Spinal cord (tissue), 10 donors: ENCODE measurements around the gene DCST1. TPM values are rescaled to one million over a fixed set of nuclear protein-coding genes. Genes with fewer than 3 reads are reported as not detected.

ENCODE experiments used
- DNase-seq, 6 donors: peaks; one replicate each; pipeline versions ENCODE4 v3.0.0 to v3.0.0-alpha.2; 2013 to 2015; ENCODE audit warnings: low spot score in 6 of 6, low read depth in 4 of 6
- H3K27ac ChIP-seq: one replicate; pipeline ENCODE4 v1.5.1; 2013; ENCODE audit warnings: low read depth, low read length, control low read depth
- H3K27me3 ChIP-seq: one replicate; pipeline ENCODE4 v1.6.1; 2013; ENCODE audit warnings: low read length; ENCODE audit not compliant: control insufficient read depth, insufficient read depth
- H3K36me3 ChIP-seq: one replicate; pipeline ENCODE4 v1.6.1; 2013; ENCODE audit warnings: low read length; ENCODE audit not compliant: control insufficient read depth, insufficient read depth
- H3K4me1 ChIP-seq: one replicate; pipeline ENCODE4 v1.6.1; 2013; ENCODE audit warnings: low read length; ENCODE audit not compliant: control insufficient read depth, insufficient read depth
- H3K4me3 ChIP-seq: one replicate; pipeline ENCODE4 v1.5.1; 2013; ENCODE audit warnings: low read depth, low read length, control low read depth
- H3K9me3 ChIP-seq: one replicate; pipeline ENCODE4 v1.6.1; 2013; ENCODE audit warnings: low read length; ENCODE audit not compliant: control insufficient read depth, insufficient read depth
- WGBS: methylation state at CpG from one replicate; pipeline ENCODE4 v1.1.5; 2013; ENCODE audit warnings: missing lambda C conversion rate; ENCODE audit not compliant: insufficient coverage; 5-methylcytosine and 5-hydroxymethylcytosine counted together
- polyA plus RNA-seq, 2 donors: library from polyadenylated mRNA; unstranded; fragments of 120-200 nt; gene quantifications; one replicate each; pipeline ENCODE4 v1.2.1, GENCODE V29; 2013; ENCODE audit not compliant: insufficient read length in 2 of 2
- total RNA-seq, 2 donors: library from RNA; depleted of rRNA in 1 of 2; stranded (reverse); fragments of 120-200 nt in 1 of 2; fragments of >200 nt in 1 of 2; gene quantifications; one replicate each; pipeline versions ENCODE4 v1.2.3 to v1.2.4, GENCODE V29; 2013 to 2014
- donor health status: healthy.

DCST1 gene
- total and polyA plus RNA-seq, 4 donors: 0.11 to 0.33 TPM; not detected in 2

- Histone ChIP-seq H3K36me3 (peaks cover 38% of the 10 kb centered on the region), H3K4me3 (peak overlapping the region; percentile 92), H3K27ac (no peak overlapping the region), H3K27me3 (peaks cover 11% of the 10 kb centered on the region), H3K9me3 (no peaks in the 10 kb centered on the region), H3K4me1 (peaks cover 36% of the 10 kb centered on the region)
- DNase-seq: peak in 2 of 6 donors; percentile 54 to 59
- 5% methylated on average over 41 of the region's 46 CpGs for WGBS
Observed at GRCh38 chr1:155062702-155063411, 29.2 kb downstream of the DCST1 start.

GRCh38 chr1:155063550-155064110 lies 30.0 kb downstream of the DCST1 start, which contains the start of gene EFNA4:
EFNA4 (plus strand) TSS chr1:155063740; CDS start chr1:155063824, 84 bp downstream.
- Histone ChIP-seq H3K4me3 (peak within 1 kb of the TSS; percentile 92), H3K27ac (peak within 1 kb of the TSS; percentile 94), H3K9me3 (no peaks in the 10 kb centered on the region), H3K27me3 (peaks cover 11% of the 10 kb centered on the region), H3K4me1 (peaks cover 36% of the 10 kb centered on the region), H3K36me3 (peaks cover 30% of the 10 kb centered on the region)
- WGBS: 0% methylated on average over 47 of the region's 57 CpGs
- DNase-seq: peak in 2 of 6 donors; percentile 93 to 94

GRCh38 chr1:155064111-155064831 lies 30.6 kb downstream of the DCST1 start:
- 0% methylated on average over 11 of the region's 14 CpGs for WGBS
- no peaks in the 10 kb centered on the region for H3K9me3 ChIP-seq
- H3K36me3 ChIP-seq: peaks cover 26% of the 10 kb centered on the region
- H3K4me3 ChIP-seq: peak overlapping the region; percentile 92
- H3K27ac ChIP-seq: no peak overlapping the region
- H3K27me3 ChIP-seq: peaks cover 11% of the 10 kb centered on the region
- peaks cover 39% of the 10 kb centered on the region for H3K4me1 ChIP-seq
- DNase-seq: peak in 1 of 6 donors; percentile 52

- Histone ChIP-seq H3K27me3 (peaks cover 11% of the 10 kb centered on the region), H3K4me3 (no peak overlapping the region), H3K4me1 (peaks cover 45% of the 10 kb centered on the region), H3K36me3 (peaks cover 24% of the 10 kb centered on the region), H3K9me3 (no peaks in the 10 kb centered on the region), H3K27ac (no peak overlapping the region)
- 83% methylated on average over 2 of the region's 5 CpGs for WGBS
- DNase-seq: no peak
Observed at GRCh38 chr1:155064832-155065429, 31.3 kb downstream of the DCST1 start.

- Histone ChIP-seq H3K4me1 (peaks cover 56% of the 10 kb centered on the region), H3K9me3 (no peaks in the 10 kb centered on the region), H3K27me3 (peaks cover 11% of the 10 kb centered on the region), H3K4me3 (no peak overlapping the region), H3K27ac (no peak overlapping the region), H3K36me3 (peaks cover 8% of the 10 kb centered on the region)
- no peak for DNase-seq
- 93% methylated on average over 7 of the region's 8 CpGs for WGBS
Observed at GRCh38 chr1:155066777-155067176, 33.2 kb downstream of the DCST1 start.

GRCh38 chr1:155068599-155068998 lies 35.0 kb downstream of the DCST1 start:
- DNase-seq: no peak
- Histone ChIP-seq H3K36me3 (peaks cover 4% of the 10 kb centered on the region), H3K4me1 (peaks cover 40% of the 10 kb centered on the region), H3K4me3 (no peak overlapping the region), H3K9me3 (no peaks in the 10 kb centered on the region), H3K27ac (no peak overlapping the region), H3K27me3 (no peaks in the 10 kb centered on the region)
- 100% methylated on average over 1 of the region's 3 CpGs for WGBS

GRCh38 chr1:155069551-155070157 lies 36.0 kb downstream of the DCST1 start:
- no peaks in the 10 kb centered on the region for H3K27me3 ChIP-seq
- peaks cover 34% of the 10 kb centered on the region for H3K4me1 ChIP-seq
- H3K27ac ChIP-seq: peak overlapping the region; percentile 33
- DNase-seq: peak in 1 of 6 donors; percentile 48
- no CpG with 5 or more reads among the region's 7 CpGs for WGBS
- no peaks in the 10 kb centered on the region for H3K9me3 ChIP-seq
- peak overlapping the region; percentile 9 for H3K4me3 ChIP-seq
- peaks cover 4% of the 10 kb centered on the region for H3K36me3 ChIP-seq

GRCh38 chr1:155070158-155070621 lies 36.6 kb downstream of the DCST1 start:
- Histone ChIP-seq H3K36me3 (peaks cover 4% of the 10 kb centered on the region), H3K27me3 (no peaks in the 10 kb centered on the region), H3K4me3 (peak overlapping the region; percentile 43), H3K27ac (peak overlapping the region; percentile 73), H3K9me3 (no peaks in the 10 kb centered on the region), H3K4me1 (peaks cover 31% of the 10 kb centered on the region)
- 5% methylated on average over 12 of the region's 28 CpGs for WGBS
- peak in 2 of 6 donors; percentile 58 to 83 for DNase-seq
